HG02623 (cell line): Measurements from ENCODE around the gene CFAP221.

Source experiments
- ATAC-seq: cut with Tn5 transposase; IDR thresholded peaks from one replicate; pipeline ENCODE4 v1.9.1; 2021; ENCODE audit warnings: moderate library complexity; ENCODE audit not compliant: unreplicated experiment

The CFAP221 gene

DNA sequence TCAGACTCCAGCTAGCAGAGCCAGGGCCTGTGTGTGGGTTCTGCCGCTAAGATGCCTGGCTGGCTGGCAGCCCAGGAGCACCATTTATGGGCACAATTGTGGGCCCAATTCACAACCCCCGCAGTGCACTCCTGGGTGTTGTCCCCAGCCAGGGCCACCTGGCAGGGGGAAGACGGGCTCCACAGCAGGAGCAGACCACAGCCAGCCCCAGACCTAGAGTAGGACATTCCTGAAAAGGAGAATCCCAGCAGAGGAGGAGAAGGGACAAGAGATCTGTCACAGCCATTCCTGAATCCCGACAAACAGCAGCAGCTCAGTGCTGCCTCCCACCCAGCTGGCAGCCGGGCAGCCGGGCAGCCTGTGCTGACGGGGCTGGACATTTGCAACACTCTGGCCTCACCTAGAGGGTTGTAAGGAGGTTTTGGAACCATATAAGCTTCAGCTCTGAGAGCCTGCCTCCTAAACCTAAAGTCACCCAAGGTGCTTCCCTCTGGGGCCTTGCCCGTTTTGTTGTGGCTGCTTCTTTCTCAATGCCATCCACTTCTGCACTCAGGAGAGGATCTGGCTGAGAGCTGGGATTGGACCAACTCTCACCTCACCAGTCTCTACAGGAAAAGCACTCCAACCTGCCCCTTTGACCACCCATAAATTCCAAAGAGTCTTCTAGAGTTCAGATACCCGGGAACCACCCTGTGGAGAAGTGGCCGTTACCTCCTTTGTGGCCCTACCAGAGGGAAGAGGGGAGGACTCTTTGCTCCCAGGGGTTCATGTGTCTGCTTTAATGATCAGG lies 130.7 kb downstream of the CFAP221 start:
- ATAC-seq = no peak

DNA sequence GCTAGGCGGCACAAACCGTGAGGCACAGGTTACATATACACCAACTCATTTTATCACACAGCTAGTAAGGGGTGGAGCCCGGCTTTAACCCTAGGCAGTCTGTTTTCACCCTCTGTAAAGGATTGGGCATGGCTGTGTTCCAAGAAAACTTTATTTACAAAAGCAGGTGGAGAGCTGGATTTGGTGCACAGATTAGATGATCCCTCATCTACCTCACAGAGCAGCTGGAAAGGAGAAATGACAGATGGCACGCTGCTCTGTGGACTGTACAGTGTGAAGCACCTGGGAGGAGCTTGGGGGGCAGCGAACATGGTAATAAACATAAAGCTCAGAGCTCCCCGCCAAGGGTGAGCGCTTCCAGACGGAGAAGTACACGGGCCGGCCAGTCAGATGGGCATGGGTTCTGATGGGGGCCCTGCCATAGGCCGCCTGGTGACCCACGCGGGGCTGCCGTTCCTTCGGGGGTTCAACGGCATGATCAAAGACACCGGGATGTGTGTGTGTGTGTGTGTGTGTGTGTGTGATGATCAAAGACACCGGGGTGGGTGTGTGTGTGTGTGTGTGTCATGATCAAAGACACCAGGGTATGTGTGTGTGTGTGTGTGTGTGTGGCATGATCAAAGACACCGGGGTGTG lies 133.9 kb downstream of the CFAP221 start:
- no peak for ATAC-seq

DNA sequence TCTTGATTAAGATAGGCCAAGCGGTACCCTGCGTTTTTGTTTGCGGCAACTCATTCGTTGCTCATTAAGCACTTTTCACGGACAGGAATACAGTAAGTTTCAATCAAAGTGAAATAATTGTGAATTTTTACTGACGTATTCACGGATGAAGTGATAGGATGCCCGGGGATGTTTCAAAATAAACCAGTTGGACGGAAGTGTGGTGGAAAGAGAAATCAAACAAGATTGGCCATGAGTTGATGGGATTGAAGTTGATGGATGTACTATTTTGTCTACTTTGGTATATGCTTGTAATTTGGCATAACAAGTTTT lies 135.2 kb downstream of the CFAP221 start:
- ATAC-seq = no peak

DNA sequence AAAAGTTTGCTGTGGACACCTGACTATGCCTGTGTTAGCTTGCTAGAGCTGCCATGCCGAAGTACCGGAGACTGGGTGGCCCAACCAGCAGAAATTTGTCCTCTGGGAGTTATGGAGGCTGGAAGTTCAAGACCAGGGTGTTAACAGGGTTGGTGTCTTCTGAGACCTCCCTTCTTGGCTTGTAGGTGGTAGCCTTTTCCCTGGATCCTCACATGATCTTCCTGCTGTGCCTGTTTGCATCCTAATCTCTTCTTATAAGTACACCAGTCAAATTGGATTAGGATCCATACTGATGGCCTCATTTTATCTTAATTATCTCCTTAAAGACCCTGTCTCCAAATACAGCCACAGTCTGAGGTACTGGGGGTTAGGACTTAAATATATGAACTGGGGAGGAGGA lies 135.6 kb downstream of the CFAP221 start:
- ATAC-seq = no peak

DNA sequence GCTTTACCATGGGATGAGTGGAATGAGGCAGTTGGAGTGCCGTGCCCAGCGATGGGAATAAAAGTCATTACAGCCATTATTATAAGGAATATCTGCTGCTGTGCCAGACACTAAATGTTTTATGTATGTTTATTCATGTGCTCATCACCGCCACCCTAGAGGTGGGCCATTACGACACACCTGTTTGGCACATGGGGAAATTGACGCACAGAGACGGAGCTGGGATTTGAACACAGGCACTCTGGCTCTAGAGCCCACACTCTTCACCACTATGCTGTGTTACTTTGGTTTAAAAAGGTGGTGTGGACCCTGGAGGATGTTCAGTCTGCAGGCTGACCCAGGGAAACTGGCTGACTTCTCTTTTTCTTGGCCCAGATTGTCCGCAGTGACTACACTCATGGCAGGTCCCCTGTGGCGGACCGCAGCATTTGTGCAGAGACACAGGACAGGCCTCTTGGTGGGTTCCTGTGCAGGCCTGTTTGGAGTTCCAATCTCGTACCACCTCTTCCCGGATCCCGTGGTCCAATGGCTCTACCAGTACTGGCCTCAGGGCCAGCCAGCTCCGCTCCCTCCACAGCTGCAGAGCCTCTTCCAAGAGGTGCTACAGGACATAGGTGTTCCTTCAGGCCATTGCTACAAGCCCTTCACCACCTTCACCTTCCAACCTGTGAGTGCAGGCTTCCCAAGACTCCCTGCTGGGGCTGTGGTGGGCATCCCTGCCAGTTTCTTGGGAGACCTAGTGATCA lies 136.4 kb downstream of the CFAP221 start:
- no peak for ATAC-seq

DNA sequence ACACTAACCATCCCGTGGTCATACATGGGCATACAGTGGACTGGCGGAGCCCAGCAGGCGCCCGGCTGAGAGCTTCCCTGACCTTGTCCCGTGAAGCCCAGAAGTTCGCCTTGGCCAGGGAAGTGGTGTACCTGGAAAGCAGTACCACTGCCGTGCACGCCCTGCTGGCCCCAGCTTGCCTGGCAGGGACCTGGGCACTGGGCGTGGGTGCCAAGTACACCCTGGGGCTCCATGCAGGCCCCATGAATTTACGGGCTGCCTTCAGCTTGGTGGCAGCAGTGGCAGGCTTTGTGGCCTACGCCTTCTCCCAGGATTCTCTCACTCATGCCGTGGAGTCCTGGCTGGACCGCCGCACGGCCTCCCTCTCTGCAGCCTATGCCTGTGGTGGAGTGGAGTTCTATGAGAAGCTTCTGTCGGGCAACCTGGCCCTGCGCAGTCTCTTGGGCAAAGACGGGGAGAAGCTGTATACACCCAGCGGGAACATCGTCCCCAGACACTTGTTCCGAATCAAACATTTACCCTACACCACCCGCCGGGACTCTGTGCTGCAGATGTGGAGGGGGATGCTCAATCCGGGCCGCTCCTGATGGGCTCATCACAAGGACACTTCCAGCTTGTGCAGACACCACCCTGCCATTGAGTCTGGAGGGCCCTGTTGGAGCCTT lies 137.1 kb downstream of the CFAP221 start:
- no peak for ATAC-seq

DNA sequence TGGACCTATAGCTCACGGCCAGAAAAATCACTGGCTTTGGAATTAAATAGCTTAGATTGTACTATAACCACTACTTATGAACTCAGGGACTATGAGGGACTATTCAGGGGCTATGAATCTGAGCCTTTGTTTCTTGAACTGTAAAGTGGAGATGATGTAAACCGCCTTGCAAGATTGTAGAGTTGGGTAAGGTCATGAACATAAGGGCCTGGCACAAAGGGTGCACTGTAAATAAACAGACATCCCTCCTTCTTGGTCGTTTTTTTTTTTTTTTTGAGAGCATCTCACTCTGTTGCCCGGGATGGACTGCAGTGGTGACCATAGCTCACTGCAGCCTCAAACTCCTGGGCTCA lies 137.6 kb downstream of the CFAP221 start:
- no peak for ATAC-seq

DNA sequence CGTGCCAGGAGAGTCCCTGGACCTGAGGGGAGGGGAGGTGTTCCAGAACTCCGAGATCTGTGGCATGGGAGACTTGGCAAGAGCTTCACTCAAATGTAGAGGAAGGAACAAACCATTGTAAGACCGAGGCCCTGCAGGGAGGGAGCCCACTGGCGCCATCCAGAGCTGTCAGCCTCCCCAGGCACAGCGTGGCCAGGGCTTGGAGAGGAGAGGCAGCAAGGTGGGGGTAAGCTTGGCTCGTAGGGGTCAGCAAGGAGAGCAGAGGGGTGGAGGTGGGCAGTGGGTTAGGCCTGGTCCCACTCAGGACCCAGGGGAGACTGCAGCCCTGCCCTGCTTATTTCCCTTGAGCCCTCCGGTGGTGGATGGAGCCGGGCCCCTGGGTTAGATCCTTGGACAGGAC lies 138.3 kb downstream of the CFAP221 start:
- ATAC-seq = no peak

DNA sequence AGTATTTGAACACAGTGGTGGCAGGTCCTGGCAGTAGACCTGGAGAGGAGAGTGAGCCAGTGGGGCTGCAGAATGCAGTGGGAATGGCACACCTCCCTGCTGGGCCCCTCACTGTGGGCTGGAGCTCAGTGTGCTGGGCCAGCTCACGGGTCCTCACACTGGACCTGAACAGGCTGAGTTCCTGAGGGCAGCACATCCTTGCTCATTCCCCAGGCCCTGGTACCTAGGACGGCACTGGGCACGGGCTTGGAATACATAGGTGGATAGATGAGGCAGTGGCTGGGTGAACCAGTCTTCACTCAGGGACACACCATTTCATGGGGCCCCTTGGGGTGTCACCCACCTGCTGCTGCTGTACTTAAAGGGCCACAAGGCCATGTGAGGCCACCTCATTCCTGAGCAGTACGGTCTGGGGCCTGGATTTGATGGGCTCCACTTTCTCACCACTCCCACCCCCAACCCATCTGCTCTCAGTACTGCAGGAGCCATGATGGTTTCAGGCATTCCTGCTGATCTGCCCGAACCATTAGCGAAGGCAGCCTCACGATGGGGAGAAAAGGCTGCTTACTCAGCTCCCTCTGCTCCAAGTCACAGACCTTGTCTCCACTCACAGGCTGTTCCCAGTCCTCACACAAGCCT lies 138.9 kb downstream of the CFAP221 start:
- ATAC-seq = no peak

DNA sequence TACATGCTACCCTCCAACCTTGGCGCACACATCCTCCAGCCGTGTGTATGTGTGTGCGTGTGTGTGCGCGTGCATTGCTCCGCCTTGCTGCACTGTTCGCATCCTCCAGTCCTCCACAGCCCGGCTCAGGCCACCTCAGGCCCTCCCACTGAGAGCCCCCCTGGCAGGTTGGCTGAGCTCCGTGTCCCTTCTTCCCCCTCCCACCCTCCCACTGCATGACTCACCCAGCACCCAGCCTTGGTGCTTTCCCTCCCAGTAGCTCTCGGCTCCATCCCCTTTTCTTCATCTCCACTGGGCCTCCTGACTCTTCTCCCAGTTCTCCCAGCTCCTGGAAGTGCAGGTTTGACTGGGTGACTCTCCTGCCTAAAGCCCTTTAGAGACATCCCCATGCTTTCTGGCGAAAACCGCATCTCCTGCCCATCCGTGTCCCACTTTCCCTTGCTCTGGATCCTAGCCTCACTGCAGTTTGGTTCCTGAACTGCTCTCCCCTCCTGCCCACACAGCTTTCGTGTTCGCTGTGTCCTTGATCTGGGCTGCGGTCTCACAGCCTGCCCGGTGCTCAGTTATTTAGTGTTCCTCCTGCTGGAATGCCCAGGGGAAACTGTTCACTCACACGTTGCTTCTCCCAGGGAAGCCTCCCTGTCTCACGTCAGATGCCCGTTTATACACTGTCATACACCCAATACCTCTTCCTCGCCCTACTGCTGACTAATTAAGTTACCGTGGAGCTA lies 139.6 kb downstream of the CFAP221 start:
- no peak for ATAC-seq

DNA sequence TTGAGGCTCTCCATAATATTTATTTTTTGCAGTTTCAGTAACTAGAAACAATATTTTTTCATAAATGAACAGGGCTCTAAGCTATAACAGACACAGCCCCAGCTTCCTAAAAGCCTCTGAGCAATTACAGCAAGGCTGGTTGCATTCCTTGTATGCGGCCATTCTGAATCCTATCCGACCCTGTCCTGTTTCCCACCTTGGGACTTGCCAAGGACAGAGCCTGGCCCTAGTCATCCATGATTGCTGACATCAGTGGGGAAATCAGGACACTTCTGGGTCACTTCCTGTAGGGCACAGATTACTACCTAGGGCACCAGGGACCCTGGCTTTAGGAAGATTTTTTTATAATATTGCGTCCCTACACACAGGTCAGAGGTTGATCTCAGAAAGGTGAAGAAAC lies 140.3 kb downstream of the CFAP221 start:
- no peak for ATAC-seq

DNA sequence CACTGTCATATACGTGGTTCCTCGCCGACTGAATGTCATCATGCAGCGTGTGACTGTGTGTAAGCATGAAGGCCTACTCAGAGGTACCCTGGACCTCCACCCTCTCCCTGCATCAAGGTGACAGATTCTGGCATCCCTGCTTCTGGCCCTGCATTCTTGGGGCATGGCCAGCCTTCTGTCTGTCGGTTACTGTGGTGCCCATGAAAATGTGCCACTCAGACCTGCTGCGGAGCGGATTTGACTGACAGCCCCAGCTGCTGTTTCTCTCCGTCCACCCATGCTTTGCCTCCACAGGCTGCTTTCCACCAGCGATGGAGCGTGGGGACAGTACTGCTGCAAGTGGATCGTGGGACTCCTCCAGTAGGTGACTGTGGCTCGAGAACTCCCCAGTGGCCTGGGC lies 144.4 kb downstream of the CFAP221 start:
- ATAC-seq = no peak

DNA sequence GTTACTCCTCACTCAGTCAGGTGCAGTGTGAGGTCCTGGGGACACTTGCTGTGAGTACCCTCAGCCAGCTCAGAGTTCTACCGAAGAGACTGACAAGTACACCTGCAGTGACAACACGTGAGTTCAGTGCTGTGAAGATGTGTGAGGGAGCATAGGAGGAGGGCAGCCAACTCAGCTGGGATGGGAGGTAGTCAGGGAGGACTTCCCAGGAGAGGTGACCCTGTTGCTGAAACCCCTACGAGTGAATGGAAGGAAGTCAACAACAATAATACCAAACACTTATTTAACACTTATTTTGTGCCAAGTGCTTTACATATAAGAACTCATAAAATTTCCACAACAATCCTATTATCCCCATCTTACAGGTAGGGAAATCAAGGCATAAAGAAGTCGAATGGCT lies 145.0 kb downstream of the CFAP221 start:
- ATAC-seq = no peak

DNA sequence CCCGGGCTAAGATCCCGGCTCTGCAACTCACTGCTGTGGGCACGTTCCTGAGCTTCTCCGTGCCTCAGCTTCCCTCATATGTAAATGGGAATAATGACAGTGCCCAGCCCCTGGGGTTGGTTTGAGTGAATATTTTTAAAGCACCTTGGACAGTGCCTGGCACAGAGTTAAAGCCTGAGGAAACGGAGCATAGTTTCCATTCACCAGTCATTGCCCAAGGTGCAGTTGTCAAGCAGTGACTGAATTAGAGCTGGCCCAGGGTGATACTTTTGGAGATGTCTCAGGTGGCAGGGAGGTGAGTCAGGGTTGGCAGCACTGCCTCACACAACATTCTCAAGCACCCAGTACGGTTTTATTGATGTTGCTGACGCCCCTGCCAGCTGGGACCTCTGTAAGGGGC lies 146.9 kb downstream of the CFAP221 start:
- no peak for ATAC-seq

DNA sequence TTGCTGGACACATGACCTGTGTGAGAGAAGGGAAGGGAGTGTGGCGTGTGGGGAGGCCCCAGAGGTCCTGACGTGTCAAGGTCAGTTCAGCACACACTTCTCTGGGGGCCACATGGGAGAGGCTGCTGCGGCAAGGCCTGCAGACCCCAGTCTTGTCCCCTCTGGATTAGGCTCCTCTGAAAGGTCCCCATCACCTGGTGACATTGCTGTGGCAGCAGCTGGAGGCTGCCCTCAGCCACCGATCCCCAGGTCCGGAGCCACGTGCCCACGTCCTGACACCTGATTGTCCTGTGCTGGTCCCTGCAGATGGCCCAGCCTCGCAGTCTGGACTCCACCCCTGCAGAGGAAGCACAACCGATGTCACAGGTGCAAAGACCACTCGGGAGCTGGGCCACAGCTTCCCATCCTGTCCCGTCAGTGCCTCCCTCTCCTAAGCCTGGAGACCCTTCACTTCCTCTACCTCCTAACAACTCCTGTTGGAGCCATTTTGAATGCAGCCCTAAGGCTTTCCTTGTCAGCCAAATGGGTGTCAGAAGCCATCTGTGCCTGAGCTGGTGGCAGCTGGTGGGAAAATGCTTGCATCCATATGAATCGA lies 147.5 kb downstream of the CFAP221 start:
- ATAC-seq = no peak

DNA sequence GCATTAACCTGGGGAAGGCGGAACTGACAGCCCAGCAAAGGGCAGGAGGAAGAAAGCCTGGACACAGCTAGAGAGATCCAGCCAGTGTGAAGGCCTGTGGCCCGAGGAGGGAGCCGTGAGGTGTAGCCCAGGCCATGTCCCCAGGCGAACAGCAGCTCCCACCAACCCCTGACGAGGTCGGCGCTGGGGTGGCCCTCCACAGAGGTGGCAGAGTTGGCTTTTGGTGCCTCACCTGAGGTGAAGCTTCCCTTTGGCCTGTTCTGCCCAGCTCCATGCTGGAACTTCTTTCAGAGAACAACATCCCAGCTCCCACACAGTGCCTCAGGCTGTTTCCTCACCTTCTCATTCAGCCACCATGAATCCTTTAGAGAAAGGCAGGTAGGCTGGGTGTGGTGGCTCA lies 148.1 kb downstream of the CFAP221 start:
- no peak for ATAC-seq

DNA sequence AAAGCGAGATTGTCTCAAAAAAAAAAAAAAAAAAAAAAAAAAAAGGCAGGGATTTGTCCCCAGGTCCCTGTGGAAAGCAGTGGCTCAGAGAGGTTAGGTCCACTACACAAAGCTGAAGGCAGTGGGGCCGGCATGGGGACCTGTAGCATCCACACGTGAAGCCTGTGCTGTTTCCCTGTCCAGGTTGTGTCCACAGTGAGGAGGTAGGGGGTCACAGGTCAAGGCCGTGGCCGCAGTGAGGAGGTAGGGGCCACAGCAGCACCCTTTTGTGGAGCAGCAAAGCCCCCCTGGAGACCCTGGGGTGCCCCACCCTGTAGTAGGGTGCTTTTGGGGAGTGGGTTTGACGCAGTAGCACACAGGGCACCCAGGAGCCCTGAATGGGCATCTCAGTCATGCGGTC lies 148.7 kb downstream of the CFAP221 start:
- no peak for ATAC-seq

DNA sequence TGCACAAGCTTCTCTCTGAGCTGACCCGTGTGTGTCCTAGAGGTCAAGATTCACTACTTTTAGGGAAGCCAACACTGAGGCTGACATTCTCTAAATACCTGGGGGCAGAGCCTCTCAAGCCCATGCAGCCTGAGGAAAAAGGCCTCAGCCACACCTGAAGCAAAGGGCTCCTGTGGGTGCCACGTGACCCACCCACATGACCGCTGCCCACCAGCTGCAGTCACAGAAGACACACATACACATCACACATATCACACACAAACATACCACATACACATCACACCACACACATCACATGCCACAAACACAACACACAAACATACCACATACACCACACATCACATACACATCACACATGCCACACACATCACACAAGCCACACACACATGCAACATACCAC lies 149.3 kb downstream of the CFAP221 start:
- ATAC-seq = no peak

DNA sequence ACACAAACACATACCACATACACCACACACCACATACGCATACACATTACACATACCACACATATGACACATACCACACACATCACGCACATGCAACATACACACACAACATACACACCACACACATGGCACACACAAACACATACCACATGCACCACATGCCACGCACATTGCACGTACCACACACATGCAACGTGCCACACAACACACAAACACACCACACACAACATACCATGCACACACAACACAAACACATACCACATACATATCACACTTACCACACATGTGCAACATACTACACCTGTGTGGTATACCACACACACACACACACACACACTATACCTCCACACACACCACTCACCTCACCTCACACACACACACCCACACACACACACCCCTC lies 149.7 kb downstream of the CFAP221 start:
- ATAC-seq = no peak

DNA sequence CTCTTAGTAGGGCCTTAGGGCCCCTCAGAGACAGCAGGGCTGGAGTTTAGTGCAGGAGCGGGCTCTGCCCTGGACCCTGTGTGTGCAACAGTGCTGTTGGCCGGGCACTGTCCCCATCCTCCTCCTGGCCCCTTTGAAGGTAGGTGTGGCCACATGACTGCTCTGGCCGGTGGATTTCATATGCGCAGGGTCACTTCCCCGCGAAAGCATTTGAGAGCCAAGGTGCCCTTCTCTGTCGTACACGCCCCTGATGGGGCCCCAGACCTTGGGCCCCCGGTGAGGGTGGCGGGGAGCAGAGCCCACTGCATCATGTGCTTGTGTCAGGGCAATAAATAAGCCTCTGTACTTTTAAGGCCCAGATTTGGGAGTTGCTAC lies 150.2 kb downstream of the CFAP221 start:
- no peak for ATAC-seq
